GM18502 (cell line): ENCODE measurements around the gene TPD52L1.
"Not testable (repeated sequence)": the region's sequence is repeated elsewhere in the genome, so short reads cannot be mapped to it uniquely, and the experiment has no call there.

Experiments
- ATAC-seq: cut with Tn5 transposase; IDR thresholded peaks from one replicate; pipeline ENCODE4 v1.9.1; 2021; ENCODE audit warnings: mild to moderate bottlenecking; ENCODE audit not compliant: unreplicated experiment, poor library complexity

The TPD52L1 gene, protein sequence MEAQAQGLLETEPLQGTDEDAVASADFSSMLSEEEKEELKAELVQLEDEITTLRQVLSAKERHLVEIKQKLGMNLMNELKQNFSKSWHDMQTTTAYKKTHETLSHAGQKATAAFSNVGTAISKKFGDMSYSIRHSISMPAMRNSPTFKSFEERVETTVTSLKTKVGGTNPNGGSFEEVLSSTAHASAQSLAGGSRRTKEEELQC

DNA sequence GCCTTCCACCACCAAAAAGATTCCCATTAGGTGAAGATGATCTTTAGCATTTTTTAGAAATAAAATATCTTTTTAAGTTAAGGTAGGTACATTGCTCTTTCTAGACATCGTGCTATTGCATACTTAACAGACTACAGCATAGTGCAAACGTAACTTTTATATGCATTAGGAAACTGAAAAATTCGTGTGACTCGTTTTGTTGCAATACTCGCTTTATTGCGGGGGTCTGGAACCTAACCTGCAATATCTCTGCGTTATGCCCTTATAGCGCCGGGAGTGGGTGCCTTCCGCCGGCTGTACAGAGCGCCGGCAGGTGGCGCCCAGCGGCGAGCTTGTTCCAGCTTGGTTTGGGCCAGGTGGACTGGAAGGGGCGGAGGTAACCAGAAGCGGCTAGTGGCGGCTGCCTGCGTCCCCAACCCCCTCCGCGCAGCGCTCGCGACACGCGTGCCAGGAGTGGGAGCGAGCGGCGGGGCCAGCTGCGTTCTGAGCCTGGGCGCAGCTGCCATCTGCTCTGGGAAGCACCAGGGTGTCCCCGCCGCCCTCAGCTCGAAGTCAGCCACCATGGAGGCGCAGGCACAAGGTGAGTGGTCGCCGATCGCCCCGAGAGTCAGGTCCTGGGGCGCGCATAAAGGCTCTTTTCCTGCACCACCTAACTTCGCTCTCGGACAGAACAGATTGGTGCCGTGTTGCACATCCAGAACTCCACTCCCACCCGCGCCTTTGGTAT lies at the start of gene TPD52L1:
TSS of gene TPD52L1 (plus strand) at position 383 of the 727 bp plus-strand sequence. CDS start at position 562, 179 bp downstream.
- ATAC-seq: peak; percentile 95

DNA sequence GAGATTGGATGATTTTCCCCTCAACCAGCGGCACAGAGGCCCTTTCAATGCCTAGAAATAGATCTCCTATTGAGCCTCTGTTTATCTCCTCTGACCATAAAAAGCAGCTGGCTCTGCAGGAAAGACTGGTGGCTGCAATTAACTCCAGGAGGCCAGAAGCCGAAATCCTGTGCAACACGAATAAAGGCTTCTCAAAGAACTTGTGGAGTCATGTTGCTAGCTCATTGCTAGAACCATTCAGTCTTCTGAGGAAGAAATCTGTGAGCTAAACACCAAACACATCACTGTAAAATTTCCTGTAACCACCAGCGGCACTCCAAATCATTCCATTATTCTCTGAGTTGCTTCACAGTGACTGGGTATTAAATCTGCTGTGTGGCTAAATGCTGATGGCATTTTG lies 49.1 kb upstream of the TPD52L1 start:
- ATAC-seq: no peak

DNA sequence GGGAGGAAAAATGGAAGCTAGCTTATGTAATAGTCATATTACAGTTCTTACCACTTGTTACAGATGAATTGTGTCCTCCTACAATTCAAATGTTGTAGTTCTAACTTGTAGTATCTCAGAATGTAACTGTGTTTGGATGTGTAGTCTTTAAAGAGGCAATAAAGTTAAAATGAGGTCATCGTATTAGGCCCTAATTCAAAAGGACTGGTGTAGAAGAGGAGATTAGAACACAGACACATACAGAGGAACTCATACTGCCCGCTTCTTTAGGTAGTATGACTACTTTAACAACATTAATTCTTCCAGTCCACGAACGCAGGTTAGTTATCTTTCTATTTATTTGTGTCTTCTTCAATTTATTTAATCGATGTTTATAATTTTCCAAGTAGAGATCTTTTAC lies 46.5 kb upstream of the TPD52L1 start:
- no peak for ATAC-seq

DNA sequence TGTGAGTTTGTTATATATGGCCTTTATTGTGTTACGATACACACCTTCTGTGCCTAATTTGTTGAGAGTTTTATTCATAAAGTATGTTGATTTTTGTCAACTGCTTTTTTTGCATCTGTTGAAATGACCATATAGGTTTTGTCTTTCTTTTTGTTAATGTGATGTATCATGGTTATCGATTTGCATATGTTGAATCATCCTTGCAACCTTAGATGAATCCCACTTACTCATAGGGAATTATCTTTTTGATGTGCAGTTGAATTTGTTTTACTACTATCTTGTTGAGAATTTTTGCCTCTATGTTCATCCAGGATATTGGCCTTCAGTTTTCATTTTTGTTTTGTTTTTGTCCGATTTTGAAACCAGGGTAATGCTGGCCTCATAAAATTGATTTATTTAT lies 45.7 kb upstream of the TPD52L1 start:
- no peak for ATAC-seq

DNA sequence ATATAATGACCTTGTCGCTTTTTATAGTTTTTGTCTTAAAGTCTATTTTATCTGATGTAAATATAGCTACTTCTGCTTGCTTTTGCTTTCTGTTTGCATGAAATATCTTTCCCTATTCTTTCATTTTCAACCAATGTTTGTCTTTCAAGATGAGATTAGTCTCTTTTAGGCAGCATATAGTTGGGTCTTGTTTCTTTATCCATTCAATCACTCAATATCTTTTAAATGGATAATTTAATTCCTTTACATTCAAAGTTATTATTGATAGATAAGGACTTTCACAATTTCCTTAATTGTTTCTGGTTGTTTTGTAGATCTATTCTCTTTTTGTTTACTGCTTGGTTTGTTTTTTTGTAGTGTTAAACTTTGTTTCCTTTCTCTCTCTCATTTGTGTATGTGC lies 43.5 kb upstream of the TPD52L1 start:
- no peak for ATAC-seq

DNA sequence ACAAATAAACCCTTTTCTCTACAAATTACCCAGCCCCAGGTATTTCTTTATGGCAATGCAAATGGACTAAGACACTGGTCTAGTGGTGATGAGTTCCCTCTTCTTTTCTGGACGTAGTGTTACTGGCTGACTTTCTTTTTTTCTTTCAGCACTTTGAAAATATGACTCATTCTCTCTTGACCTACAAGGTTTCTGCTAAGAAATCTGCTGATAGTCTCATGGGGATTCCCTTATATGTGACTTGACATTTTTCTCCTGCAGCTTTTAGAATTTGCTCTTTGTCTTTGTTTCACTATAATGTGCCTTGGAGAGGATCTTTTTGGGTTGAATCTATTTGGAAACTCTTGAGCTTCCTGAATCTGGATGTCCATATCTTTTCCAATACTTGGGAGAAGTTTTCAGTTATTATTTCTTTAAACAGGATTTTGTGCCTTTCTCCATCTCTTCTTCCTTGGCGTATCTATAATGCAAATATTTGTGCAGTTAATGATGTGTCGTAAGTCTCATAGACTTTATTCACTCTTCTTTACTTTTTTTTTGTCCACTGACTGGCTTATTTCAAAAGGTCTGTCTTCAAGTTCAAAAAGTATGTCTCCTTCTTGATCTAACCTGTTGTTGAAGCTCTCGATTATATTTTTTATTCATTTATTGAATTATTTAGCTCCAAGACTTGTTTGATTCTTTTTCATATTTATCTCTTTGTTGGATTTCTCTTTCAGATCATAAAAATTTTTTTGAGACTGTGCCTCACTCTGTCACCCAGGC lies 42.2 kb upstream of the TPD52L1 start:
- ATAC-seq: no peak

DNA sequence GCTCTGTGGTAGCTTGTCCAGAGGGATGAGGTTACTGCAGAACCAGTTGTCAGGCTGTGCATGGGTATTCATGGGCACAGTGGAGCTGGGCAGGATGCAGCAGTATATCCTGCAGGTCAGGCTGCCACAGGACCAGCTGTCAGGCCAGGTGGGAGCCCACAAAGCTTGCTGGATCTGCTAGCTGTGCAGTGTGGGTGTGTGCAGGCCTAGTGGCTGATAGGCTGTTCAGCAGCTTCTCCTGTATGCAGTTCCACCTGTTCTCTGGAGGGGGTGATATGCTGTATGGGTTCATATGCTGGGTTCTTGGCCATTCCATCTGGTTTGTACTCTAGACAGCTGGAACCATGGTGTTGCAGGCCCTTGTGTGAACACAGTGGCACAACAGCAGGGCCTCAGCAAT lies 40.6 kb upstream of the TPD52L1 start:
- no peak for ATAC-seq

DNA sequence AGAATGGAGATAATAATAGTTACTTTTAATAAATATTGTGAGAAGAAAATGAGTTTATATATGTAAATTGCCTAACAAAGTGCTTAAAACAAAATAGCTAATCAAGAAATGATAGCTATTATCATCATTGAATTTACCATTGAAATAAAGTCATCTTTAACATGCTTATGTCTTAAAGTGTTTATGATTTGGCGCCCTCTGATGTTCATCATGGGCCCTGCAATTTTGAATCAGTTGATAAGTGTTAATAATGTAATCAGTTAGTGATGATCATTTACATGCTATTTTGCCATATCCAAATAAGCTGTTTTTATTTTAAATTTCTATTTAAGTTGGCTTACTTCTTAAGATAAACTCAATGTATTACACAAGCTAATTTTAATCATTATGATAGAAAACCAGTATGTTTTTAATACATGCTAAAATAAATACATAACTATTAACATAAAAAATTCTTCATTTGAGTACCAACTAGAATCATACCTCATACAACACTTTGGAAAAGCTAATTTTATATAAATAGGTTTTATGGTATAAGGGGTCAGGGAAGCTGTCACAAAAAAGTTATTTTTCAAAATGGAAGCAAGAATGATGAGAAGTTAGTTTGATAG lies 39.2 kb upstream of the TPD52L1 start:
- peak; percentile 73 for ATAC-seq

DNA sequence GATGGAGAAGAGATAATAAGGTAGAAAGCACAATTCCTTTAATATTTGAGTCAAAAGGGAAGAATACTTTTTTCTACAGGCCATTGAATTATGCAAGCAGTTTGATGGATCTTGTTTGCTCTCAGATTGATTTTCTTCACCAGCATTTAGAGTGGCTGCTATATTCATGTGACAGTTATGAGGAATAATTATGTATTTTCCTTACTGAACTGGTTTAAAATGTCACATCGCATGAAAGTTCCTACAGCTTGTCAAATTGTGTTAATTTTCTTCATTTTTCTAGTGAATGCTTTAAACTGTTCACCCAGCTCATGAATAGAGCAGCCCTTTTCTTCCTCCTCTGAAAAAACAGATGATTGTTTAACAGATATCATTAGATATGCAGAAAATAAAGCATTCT lies 37.4 kb upstream of the TPD52L1 start:
- no peak for ATAC-seq

DNA sequence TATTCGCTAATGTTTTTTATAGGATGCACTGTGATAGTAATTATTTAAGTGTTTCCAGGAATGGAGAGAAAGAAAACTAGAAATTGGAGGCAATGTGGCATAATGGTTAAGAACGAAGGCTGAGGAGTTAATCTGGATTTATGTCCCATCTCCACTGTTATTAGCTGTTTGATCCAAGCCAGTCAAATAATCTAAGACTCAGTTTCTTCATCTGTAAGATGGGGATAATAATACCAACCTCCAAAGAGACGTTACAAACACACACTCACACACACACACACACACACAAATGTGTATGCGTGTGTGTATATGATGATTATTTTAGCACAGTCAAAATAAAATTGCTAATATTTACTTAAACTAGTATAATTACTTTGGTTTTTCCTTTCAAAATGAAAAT lies 36.9 kb upstream of the TPD52L1 start:
- no peak for ATAC-seq

DNA sequence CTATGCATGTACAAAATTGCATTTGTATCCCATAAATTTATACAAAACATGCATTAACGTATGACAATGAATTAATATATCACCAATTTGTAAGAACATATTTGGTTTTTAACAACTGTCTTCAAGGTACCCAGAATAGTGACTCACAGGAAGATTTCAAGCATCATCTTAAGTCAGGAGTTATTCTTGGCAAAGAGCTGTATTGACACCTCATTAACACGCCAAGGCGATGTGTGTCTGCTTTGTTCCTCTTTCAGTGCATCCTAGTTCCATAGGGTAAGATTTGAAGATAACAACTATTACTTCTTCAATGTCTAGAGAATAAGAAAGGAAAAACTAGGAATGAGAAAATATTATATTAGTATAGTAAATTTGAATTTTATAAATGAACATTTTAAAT lies 35.8 kb upstream of the TPD52L1 start:
- no peak for ATAC-seq

DNA sequence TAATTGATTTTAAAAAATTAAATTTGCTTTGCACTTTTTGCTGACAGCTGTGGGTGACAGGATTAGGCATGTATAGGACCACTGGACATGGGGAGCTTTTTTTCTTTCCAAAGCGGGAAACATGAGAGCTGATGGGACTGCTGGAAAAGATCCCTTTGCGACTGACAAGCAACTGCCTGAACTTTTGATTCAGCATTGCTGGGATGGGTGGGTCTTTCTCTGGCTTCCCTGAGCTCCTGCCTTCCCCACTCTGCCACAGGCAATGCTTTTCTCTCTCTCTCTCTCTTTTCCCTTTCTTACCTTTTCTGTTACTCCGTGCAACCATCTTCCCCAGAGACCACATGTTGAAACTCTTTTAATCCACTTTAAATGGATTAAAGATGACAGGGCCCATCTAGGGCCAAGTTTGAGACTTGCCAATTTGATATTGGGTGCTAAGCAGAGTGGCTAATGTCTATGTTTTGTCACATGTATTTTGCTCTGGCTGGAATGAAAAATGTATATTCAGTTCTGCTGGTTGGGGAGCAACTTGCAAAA lies 33.5 kb upstream of the TPD52L1 start:
- ATAC-seq: no peak

DNA sequence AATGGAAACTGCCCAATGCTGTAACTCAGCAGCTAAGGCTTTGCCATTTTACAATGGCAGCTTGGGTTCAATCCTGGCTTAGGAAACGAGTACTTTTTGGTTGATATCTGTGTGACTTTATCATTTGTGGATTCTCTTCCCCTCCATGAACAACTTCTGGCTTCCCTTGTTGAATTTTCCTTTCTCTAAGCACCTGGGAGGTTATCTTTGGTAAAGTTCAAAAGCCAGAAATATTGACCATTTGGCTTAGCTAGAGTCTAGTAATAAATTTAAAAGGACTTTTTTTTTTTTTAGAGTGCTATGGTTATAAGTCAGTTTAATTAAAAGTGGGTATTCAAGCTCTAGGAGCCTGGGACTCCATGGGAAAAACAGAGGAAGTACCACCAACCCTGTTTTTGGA lies 31.7 kb upstream of the TPD52L1 start:
- ATAC-seq: no peak

DNA sequence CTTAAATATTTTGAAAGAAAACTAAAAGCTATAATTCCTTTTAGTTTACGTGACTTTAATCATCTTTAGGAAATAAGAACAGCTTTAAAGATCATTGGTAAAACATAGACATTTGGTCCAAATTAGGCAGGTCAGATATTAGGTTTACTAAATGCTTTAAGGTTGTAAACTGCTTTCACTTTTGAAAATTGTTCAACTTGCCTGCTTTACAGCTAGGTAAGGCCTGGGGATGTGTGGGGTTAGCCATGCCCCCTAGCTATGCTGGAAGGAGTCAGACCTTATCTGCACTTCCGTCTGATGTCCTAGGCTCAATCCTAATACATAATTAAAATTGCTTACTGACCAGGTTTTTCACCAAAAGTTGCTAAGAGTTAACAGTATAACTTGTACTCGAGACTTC lies 30.5 kb upstream of the TPD52L1 start:
- ATAC-seq: no peak

DNA sequence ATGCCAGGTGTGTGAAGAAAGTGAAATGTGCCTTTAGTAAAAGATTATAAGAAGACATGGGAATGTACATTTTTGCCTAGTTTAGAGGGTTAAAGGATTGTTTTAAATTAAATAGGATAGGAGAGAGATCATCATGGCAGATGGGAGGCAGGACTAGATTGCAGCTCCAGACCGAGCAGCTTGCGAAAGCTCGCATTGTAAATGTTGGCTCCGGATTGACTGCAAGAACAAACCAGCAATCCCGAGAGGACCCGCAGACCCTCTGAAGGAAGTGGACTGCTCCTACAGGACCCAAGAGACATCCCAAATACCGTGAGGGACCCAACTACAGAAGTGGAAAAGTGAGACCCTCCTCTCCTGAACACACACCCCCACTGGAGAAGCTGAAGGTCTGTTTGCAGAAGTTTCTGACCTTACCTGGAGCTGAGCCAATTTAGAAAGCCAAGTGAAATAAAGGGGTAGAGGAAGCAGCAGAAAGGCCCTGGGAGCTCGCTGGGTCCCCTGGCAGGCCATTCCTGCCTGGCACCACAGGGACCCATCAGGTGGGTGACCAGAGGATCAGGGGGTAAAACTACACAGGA lies 30.0 kb upstream of the TPD52L1 start:
- ATAC-seq: no peak

DNA sequence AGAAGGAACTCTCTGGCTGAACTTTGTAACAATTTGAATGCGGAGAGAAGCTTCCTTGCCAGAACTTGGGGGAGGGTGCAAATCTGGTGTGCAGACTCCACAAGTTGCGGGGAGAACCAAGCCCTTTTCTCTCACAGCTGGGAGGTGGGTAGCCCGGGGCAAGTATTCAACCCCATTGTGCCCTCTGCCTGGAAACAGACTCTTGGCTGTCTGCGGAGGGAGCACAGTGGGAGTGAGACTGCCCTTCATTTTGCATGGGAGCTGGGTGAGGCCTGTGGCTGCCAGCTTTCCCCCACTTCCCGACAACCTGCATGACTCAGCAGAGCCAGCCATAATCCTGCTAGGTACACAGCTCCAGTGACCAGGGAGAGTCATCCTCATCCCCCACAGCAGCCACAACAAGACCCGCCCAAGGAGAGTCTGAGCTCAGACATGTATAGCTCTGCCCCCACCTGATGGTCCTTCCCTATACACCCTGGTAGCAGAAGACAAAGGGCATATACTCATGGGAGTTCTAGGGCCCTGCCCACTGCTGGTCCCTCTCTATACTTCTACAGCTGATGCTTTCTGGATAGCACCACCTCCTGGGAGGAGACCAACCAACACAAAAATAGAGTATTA lies 29.4 kb upstream of the TPD52L1 start:
- no peak for ATAC-seq

DNA sequence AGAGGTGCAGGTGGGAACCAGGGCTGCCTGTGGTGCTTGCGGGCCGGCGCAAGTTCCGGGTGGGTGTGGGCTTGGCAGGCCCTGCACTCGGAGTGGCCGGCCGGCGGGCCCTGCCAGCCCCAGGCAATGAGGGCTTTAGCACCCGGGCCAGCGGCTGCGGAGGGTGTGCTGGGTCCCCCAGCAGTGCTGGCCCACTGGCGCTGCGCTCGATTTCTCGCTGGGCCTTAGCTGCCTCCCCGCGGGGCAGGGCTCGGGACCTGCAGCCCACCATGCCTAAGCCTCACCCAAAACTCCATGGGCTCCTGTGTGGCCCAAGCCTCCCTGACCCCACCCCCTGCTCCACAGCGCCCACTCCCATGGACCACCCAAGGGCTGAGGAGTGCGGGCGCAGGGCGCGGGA lies 27.7 kb upstream of the TPD52L1 start:
- ATAC-seq: not testable (repeated sequence)

DNA sequence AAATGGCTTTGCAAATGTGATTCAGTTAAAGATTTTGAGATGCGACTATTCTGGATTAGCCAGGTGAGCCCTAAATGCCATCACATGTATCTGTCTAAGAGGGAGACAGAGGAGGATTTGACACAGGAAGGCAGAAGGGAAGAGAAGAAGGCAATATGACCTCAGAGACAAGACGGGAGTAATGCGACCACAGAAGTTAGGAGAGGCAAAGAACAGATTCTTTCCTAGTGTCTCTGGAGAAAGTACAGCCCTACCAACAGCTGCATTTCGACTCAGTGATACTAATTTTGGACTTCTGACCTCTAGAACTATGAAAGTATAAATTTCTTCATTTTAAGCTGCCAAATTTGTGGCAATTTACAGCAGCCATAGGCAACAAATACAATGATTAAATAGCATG lies 24.2 kb upstream of the TPD52L1 start:
- ATAC-seq: no peak

DNA sequence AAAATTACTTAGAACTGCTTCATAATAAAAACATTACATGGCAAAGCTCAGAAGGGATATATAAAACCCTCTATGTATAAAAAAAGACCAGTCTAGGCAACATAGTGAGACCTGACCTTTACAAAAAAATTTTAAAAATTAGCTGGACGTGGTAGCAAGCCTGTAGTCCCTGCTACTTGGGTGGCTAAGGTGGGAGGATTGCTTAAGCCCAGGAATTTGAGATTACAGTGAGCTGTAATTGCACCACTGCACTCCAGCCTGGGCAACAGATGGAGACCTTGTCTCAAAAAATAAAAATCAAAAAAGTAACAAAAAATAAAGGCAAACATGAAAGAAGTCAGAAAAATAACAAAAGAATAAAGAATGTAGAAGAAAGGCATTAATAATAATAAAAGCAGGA lies 21.5 kb upstream of the TPD52L1 start:
- no peak for ATAC-seq

DNA sequence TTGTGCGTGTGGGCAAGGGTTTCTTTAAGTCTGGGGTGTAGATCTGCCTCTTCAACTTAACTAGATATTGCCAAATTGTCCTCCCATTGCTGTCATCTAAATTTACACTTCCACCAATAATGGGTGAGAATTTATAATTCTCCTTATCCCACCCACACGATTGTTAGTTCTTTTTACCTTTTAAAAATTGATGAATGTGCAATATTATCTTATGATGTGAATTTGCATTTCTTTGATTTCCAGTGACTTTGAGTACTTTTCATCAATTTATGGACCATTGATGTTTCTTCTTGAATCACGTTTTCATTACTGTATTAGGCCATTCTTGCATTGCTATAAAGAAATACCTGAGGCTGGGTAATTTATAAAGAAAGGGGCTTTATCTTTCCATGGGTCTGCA lies 17.2 kb upstream of the TPD52L1 start:
- ATAC-seq: no peak
